SJCRH30 (cell line): ENCODE data around the gene DCAF5. TPM values are rescaled to one million over a fixed set of nuclear protein-coding genes. Genes with fewer than 3 reads are reported as not detected.
A peak's percentile ranks its signal among the peaks of the same experiment; 100 is the strongest.

ENCODE experiments used
- DNase-seq, 2 experiments: peaks; one replicate each; pipeline ENCODE4 v3.0.0-alpha.2; 2015 to 2020
- H3K27ac ChIP-seq: fragments of 250-450 bp; sonication (Bioruptor Pico); 2 replicates; pipeline ENCODE4 v1.5.1; 2020; ENCODE audit warnings: mild to moderate bottlenecking, moderate library complexity
- H3K27me3 ChIP-seq: fragments of 250-450 bp; sonication (Bioruptor Pico); 2 replicates; pipeline ENCODE4 v1.5.1; 2020; ENCODE audit warnings: mild to moderate bottlenecking, moderate library complexity
- H3K36me3 ChIP-seq: fragments of 250-450 bp; sonication (Bioruptor Pico); 2 replicates; pipeline ENCODE4 v1.5.1; 2020; ENCODE audit warnings: mild to moderate bottlenecking, moderate library complexity
- H3K4me1 ChIP-seq: fragments of 250-450 bp; sonication (Bioruptor Pico); 2 replicates; pipeline ENCODE4 v1.5.1; 2020; ENCODE audit warnings: mild to moderate bottlenecking, moderate library complexity
- H3K4me3 ChIP-seq: fragments of 250-450 bp; sonication (Bioruptor Pico); 2 replicates; pipeline ENCODE4 v1.5.1; 2020; ENCODE audit warnings: mild to moderate bottlenecking, moderate library complexity
- H3K9me3 ChIP-seq: fragments of 250-450 bp; sonication (Bioruptor Pico); replicated peaks from 2 replicates; pipeline ENCODE4 v1.5.1; 2020; ENCODE audit warnings: mild to moderate bottlenecking, moderate library complexity
- total RNA-seq: library from RNA; depleted of rRNA; stranded (reverse); fragments of >200 nt; shearing (Covaris generic); gene quantifications from 2 replicates; pipeline ENCODE4 v1.2.3, GENCODE V29; 2014

DCAF5 gene
- total RNA-seq, 1 experiment from 2014 or later: 29.0 TPM

GRCh38 chr14:69052181-69052601, 100.7 kb downstream of the DCAF5 start:
- Histone ChIP-seq H3K4me3 (no peak overlapping the region), H3K4me1 (no peaks in the 10 kb centered on the region), H3K9me3 (no peaks in the 10 kb centered on the region), H3K36me3 (peaks cover 26% of the 10 kb centered on the region), H3K27ac (no peak overlapping the region), H3K27me3 (no peaks in the 10 kb centered on the region)
- DNase-seq: no peak

DNA sequence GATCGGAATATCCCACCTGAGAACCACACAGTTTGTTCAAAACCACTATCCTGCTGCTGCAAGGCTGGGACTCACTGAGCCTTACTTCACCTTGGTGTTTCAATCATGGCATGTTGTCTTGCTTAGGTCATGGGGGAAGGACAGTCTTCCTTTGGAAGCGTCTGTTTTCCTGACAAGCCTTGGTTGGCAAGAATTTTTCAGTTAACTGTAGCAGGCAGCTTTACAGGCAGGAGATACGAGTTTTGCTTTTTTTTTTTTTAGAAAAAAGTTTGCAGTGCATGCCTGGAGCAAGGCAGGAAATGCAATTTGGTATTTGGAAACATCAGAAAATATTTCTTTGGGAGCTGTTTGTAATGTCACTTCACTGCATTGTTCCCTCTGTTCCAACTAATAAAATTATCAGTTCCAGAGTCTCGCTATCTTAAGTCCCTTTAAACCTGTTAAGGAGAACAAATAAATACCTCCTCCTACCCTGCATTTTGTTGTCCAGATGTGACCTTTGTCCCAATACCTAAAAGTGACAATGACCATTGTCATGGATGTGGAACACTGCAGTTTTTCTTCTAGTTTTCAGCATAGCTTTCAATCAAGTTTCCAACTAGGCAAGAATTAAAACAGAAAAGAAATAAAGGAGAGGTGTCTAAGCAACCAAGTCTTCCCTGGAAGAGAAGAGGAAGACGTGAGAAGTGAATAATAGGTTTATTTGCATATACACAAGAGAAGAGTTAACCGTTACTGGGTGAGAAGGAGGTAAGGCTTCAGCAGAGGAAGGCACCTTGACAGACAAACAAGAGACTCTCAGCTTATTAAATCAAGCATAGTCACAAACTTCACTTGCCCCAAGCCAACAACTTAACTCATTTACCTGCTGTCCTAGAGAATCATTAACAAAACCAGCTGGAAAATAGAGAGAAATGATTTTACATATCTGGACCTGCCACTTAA, 102.4 kb downstream of the DCAF5 start:
- Histone ChIP-seq H3K27ac (no peak overlapping the region), H3K36me3 (peaks cover 20% of the 10 kb centered on the region), H3K4me3 (no peak overlapping the region), H3K4me1 (peaks cover 10% of the 10 kb centered on the region), H3K9me3 (no peaks in the 10 kb centered on the region), H3K27me3 (no peaks in the 10 kb centered on the region)
- DNase-seq: no peak

GRCh38 chr14:69049675-69050074, 103.2 kb downstream of the DCAF5 start:
- Histone ChIP-seq H3K4me3 (no peak overlapping the region), H3K4me1 (peaks cover 19% of the 10 kb centered on the region), H3K36me3 (peaks cover 12% of the 10 kb centered on the region), H3K9me3 (no peaks in the 10 kb centered on the region), H3K27me3 (no peaks in the 10 kb centered on the region), H3K27ac (no peak overlapping the region)
- DNase-seq: no peak

GRCh38 chr14:69048456-69048855, 104.5 kb downstream of the DCAF5 start:
- no peak overlapping the region for H3K4me3 ChIP-seq
- H3K36me3 ChIP-seq: peaks cover 3% of the 10 kb centered on the region; the same call in 1 of the 2 replicates
- no peaks in the 10 kb centered on the region for H3K27me3 ChIP-seq
- DNase-seq: no peak
- peaks cover 24% of the 10 kb centered on the region for H3K4me1 ChIP-seq
- no peaks in the 10 kb centered on the region for H3K9me3 ChIP-seq
- H3K27ac ChIP-seq: no peak overlapping the region

- H3K36me3 ChIP-seq: no peaks in the 10 kb centered on the region
- H3K9me3 ChIP-seq: no peaks in the 10 kb centered on the region
- no peak for DNase-seq
- H3K27ac ChIP-seq: no peak overlapping the region
- no peaks in the 10 kb centered on the region for H3K27me3 ChIP-seq
- no peak overlapping the region for H3K4me3 ChIP-seq
- peaks cover 33% of the 10 kb centered on the region for H3K4me1 ChIP-seq
These were observed 105.7 kb downstream of the DCAF5 start for GRCh38 chr14:69047255-69047654.

DNA sequence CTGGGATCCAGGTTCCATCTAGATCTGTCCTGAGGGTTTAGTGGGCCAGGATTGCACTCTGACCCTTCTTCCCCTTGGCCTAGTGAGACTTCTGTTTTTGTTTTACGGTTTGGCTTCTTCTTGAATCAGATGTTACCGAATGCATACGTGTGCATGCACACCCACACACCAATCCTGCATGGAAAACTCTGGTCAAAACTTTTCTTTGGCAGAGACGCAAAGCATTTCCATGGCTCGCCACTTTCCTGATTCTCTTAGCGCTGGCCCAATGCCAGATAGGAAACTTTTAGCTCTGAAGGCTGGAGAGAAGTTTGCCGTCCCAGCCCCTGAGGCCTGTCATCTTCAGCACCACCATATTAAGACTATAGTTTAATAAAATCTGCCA, 106.5 kb downstream of the DCAF5 start:
- Histone ChIP-seq H3K27ac (no peak overlapping the region), H3K9me3 (no peaks in the 10 kb centered on the region), H3K4me3 (no peak overlapping the region), H3K4me1 (peaks cover 41% of the 10 kb centered on the region), H3K36me3 (no peaks in the 10 kb centered on the region), H3K27me3 (no peaks in the 10 kb centered on the region)
- no peak for DNase-seq

DNA sequence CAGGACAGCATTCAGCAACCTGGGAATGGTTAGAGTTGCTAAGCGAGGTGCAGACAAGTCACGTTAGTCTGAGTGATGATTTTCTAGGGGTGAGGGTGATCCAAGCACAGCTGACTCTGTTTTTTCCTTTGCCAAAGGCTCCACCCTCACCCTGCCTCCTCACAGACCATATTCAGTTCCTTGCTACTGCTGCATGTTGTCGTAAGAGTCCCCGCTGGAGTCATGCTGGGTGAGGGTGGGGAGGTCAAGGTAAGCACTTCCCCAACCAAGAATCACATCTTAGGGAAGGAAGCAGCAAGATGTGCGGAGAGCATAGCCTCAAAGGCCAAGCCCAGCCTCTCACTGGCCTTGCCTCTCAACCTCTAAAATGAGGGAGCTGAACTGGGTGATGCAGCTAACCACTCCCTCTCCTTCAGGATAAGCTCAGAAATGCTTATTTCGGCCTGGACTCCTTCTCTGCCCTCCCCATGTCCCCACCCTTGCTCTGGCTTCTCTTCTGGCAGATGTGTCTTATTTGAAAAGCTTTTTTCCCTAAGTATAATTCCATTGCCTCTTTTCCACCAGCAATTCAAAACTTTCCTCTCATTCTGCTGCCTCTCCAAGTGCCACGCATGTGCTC, 107.0 kb downstream of the DCAF5 start:
- H3K27ac ChIP-seq: peak overlapping the region; percentile 11; the same call in 1 of the 2 replicates
- H3K4me3 ChIP-seq: no peak overlapping the region
- H3K27me3 ChIP-seq: no peaks in the 10 kb centered on the region
- no peaks in the 10 kb centered on the region for H3K9me3 ChIP-seq
- peak in 1 of 2 experiments; percentile 30 for DNase-seq
- peaks cover 46% of the 10 kb centered on the region for H3K4me1 ChIP-seq
- H3K36me3 ChIP-seq: no peaks in the 10 kb centered on the region

DNA sequence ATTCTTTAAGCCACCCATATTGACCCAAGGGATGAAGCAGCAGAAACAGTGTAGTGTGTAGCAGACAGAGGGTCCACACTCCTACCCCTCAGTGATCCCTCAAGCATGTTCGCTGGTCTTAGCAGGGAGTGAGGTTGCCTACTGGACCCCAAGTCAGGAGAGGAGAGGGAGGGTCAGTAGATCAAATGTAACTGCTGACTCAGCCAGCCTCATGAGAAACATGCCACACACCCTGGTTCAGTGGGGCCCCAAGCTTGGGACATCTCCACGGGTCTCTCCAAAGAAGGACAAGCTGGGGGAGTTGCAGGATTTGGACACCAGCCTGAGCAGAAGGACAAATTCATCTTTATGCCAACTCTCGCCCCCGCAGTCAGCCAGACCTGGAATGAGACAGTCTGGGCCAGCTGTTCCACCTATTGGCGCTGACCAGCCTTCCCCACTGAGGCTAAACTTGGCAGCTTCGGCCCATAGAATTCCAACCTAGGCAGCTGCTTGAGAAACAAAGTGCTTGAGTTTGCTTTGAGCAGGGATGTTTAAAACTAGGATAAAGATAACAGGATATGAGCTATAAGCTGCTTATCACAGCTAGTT, 107.9 kb downstream of the DCAF5 start:
- peak; percentile 66 to 77 for DNase-seq
- H3K4me1 ChIP-seq: peaks cover 46% of the 10 kb centered on the region
- no peaks in the 10 kb centered on the region for H3K27me3 ChIP-seq
- H3K4me3 ChIP-seq: no peak overlapping the region
- no peaks in the 10 kb centered on the region for H3K36me3 ChIP-seq
- peak overlapping the region; percentile 11; the same call in 1 of the 2 replicates for H3K27ac ChIP-seq
- no peaks in the 10 kb centered on the region for H3K9me3 ChIP-seq

DNA sequence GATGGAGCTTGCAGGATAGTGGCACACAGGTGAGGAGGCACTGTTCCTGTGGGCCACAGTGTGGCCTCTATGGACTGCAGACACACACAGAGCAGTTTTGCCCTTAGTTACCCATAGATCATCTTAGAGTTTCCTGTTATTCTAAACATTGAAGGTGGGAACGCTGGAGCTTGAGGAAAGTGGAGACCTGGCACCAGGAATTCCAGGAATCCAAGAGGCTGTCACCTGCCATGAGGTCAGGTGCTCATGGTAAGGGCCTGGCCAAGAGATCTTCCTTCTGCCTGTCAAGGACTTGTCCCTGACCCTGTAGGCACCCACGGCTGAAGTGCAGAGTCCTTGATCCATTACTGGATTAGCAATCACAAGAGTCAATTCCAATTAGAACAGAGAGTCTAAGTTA, 108.6 kb downstream of the DCAF5 start:
- no peaks in the 10 kb centered on the region for H3K27me3 ChIP-seq
- H3K36me3 ChIP-seq: no peaks in the 10 kb centered on the region
- H3K9me3 ChIP-seq: no peaks in the 10 kb centered on the region
- no peak overlapping the region for H3K4me3 ChIP-seq
- H3K4me1 ChIP-seq: peaks cover 49% of the 10 kb centered on the region
- no peak for DNase-seq
- H3K27ac ChIP-seq: no peak overlapping the region

- no peak overlapping the region for H3K4me3 ChIP-seq
- H3K27ac ChIP-seq: no peak overlapping the region
- no peaks in the 10 kb centered on the region for H3K36me3 ChIP-seq
- DNase-seq: peak in 1 of 2 experiments; percentile 21
- no peaks in the 10 kb centered on the region for H3K27me3 ChIP-seq
- H3K4me1 ChIP-seq: peaks cover 55% of the 10 kb centered on the region
- H3K9me3 ChIP-seq: no peaks in the 10 kb centered on the region
These were observed 109.2 kb downstream of the DCAF5 start for GRCh38 chr14:69043596-69044260.

DNA sequence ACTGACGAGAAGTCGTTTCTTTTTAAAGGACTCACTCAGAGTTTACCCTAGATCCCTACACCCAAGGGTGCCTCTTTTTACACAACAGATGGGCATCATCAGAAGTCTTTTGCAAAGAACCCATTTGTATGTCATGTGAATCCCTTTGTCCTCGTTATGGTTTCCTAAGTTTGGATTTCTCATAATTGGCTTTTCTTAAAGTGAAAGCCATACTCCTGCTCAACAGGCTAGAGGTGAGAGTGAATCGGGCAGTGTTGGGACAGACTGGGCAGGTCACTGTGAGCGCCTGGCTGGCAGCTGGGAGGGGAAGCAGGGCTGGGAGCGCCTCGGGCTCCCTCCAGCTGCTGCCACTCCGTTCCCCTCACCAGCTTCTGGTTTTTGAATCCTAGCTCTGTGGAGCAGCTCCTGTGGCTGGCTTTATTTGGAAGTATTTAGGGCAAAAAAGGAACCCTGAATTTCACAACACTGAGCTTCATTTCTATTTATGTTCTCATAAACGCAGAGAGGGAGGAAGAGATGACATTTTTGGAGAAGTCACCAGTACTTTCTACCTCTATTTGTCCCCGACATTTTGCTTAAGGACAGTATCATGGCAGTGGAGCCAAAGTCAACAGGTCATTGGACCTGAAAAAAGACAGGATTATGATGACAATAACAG, 110.0 kb downstream of the DCAF5 start:
- Histone ChIP-seq H3K36me3 (no peaks in the 10 kb centered on the region), H3K4me3 (peak overlapping the region; percentile 18), H3K4me1 (peaks cover 63% of the 10 kb centered on the region), H3K27ac (peak overlapping the region; percentile 7; the same call in 1 of the 2 replicates), H3K27me3 (no peaks in the 10 kb centered on the region), H3K9me3 (no peaks in the 10 kb centered on the region)
- DNase-seq: peak; percentile 49 to 67

DNA sequence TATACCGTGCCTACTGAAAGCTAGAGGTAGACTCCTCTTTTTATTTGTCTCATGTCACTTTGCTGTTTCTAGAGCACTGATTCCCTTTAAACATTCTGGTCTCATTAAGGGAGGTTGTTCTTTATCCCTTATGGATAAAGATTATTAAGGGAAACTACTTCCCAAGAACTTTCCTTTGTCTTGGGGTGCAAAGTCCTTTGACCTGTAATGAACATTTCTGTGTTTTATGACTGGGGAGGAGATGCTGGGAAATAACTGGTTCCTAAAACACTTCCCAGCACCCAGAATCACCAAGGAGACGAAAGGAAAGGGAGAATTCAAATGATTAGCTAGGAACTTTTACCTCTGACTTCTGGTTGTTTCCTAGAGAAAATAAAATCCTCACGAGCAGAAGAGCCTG, 110.6 kb downstream of the DCAF5 start:
- Histone ChIP-seq H3K27ac (peak overlapping the region; percentile 7; the same call in 1 of the 2 replicates), H3K4me1 (peaks cover 69% of the 10 kb centered on the region), H3K9me3 (no peaks in the 10 kb centered on the region), H3K36me3 (no peaks in the 10 kb centered on the region), H3K4me3 (no peak overlapping the region; the same call in 1 of the 2 replicates), H3K27me3 (no peaks in the 10 kb centered on the region)
- DNase-seq: no peak

- Histone ChIP-seq H3K4me3 (no peak overlapping the region), H3K27me3 (no peaks in the 10 kb centered on the region), H3K27ac (no peak overlapping the region), H3K9me3 (no peaks in the 10 kb centered on the region), H3K36me3 (no peaks in the 10 kb centered on the region), H3K4me1 (peaks cover 71% of the 10 kb centered on the region)
- no peak for DNase-seq
These were observed 111.1 kb downstream of the DCAF5 start for GRCh38 chr14:69041783-69042182.

DNA sequence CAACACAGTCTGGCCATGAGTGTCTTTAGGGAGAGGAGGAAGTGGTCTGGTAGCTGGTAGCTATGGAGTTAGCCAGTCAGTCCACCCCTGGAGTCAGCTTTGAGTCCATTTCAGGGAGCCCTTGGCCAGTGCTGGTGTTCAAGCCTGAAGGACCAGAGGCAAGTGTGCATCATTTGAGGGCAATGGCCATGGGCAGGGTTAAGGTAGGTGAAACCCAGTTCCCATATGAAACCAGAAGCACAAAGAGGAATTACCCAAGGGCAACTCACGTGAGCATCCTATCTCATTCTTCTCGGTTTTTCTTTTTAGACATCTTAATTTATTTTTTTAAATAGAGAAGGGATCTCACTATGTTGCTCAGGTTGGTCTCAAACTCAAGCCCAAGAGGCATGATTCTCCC, 112.6 kb downstream of the DCAF5 start:
- Histone ChIP-seq H3K27ac (no peak overlapping the region), H3K4me1 (peaks cover 59% of the 10 kb centered on the region), H3K27me3 (no peaks in the 10 kb centered on the region), H3K36me3 (no peaks in the 10 kb centered on the region), H3K9me3 (no peaks in the 10 kb centered on the region), H3K4me3 (no peak overlapping the region)
- DNase-seq: no peak
